Thoracic aorta (tissue), 2 donors: ENCODE measurements around the gene GALNT11. TPM values are rescaled to one million over a fixed set of nuclear protein-coding genes. Genes with fewer than 3 reads are reported as not detected.

Source experiments
- ATAC-seq: fragments of 150-250 bp; one replicate; pipeline ENCODE4 v1.8.0; 2017; ENCODE audit warnings: low read depth; ENCODE audit not compliant: insufficient number of reproducible peaks, low FRiP score
- DNase-seq: peaks from one replicate; pipeline ENCODE4 v3.0.0-alpha.2; 2020; ENCODE audit warnings: low spot score
- H3K27ac ChIP-seq, 2 donors: fragments of 200-600 bp; sonication (generic); 1 replicate in 1 of 2; 2 replicates in 1 of 2; pipeline ENCODE4 v1.5.1; 2016; ENCODE audit warnings: mild to moderate bottlenecking in 2 of 2, moderate library complexity in 2 of 2
- H3K27me3 ChIP-seq: fragments of 200-600 bp; sonication (generic); replicated peaks from 2 replicates; pipeline ENCODE4 v1.6.0; 2016; ENCODE audit warnings: mild to moderate bottlenecking; ENCODE audit not compliant: insufficient read depth
- H3K36me3 ChIP-seq: fragments of 200-600 bp; sonication (generic); one replicate; pipeline ENCODE4 v1.5.1; 2016
- H3K4me1 ChIP-seq, 2 donors: fragments of 200-600 bp; sonication (generic); 1 replicate in 1 of 2; 2 replicates in 1 of 2; pipeline versions ENCODE4 v1.5.1 to v1.6.0; 2016; ENCODE audit warnings: low read depth in 2 of 2, mild to moderate bottlenecking in 1 of 2; ENCODE audit not compliant: control insufficient read depth in 1 of 2
- H3K4me3 ChIP-seq: fragments of 200-600 bp; sonication (generic); 2 replicates; pipeline ENCODE4 v1.5.1; 2016; ENCODE audit warnings: mild to moderate bottlenecking
- H3K9me3 ChIP-seq: fragments of 200-600 bp; sonication (generic); 2 replicates; pipeline ENCODE4 v1.5.1; 2016
- CTCF ChIP-seq: fragments of 200-600 bp; sonication (generic); IDR thresholded peaks from one replicate; pipeline ENCODE4 v1.5.1; 2019; ENCODE audit warnings: antibody characterized with exemption
- total RNA-seq, 2 donors: library from RNA; depleted of rRNA; stranded (reverse); fragments of >200 nt; gene quantifications; one replicate each; pipeline versions ENCODE4 v1.1.0 to v1.2.3, GENCODE V29; 2016

The GALNT11 gene
- total RNA-seq, 2 donors from 2014 or later, result 30.1 to 47.7 TPM

GRCh38 chr7:152161171-152161570, 135.7 kb downstream of the GALNT11 start:
- DNase-seq (no peak), ATAC-seq (no peak)
- H3K36me3 ChIP-seq, result peaks cover 48% of the 10 kb centered on the region
- TF ChIP-seq CTCF, result no peak
- no peaks in the 10 kb centered on the region for H3K27me3 ChIP-seq
- no peaks in the 10 kb centered on the region for H3K4me1 ChIP-seq
- H3K4me3 ChIP-seq, result no peak overlapping the region
- H3K27ac ChIP-seq, result no peak overlapping the region
- H3K9me3 ChIP-seq, result no peaks in the 10 kb centered on the region

DNA sequence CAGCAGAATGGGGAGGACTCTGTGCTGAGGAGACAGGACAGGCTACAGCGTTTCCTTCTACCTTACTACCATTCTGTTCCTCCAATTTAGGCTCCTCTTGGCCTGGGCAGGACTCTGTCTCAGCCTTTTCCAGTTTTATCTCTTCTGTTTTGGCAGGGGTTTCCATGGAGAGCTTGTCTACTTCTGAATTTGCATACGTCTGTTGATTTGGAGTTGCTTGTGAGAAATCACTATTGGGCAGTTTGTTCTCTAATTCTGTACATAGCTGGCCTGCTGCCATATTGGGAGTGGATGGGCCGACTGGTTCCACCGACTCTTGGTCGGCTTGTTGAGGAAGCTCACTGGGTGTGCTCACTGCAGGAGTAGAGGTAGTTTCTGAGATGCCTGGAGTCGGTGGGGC, 136.8 kb downstream of the GALNT11 start:
- Histone ChIP-seq H3K4me3 (no peak overlapping the region), H3K36me3 (peaks cover 57% of the 10 kb centered on the region), H3K4me1 (no peaks in the 10 kb centered on the region), H3K9me3 (no peaks in the 10 kb centered on the region), H3K27me3 (no peaks in the 10 kb centered on the region), H3K27ac (no peak overlapping the region)
- no peak for TF ChIP-seq CTCF
- DNase-seq (no peak), ATAC-seq (no peak)

Other genes with a start within 250 kb of the GALNT11 start
- 10 to 100 TPM; 38.3 to 78.5 TPM for gene PRKAG2, start 148.6 kb upstream of the GALNT11 start, total RNA-seq
- not detected for gene GALNTL5, start 69.2 kb upstream of the GALNT11 start, total RNA-seq